SIG-M5 (cell line): Measurements from ENCODE around the gene OR6X1.
"Not testable (repeated sequence)": the region's sequence is repeated elsewhere in the genome, so short reads cannot be mapped to it uniquely, and the experiment has no call there.

Experiments used
- DNase-seq: peaks from one replicate; lab custom pipeline; 2025; lab: John Stamatoyannopoulos, UW

OR6X1 gene

GRCh38 chr11:123753110-123753509, 1.2 kb downstream of the OR6X1 start:
- no peak for DNase-seq

- no peak for DNase-seq
Measured at GRCh38 chr11:123751781-123752180, 2.5 kb downstream of the OR6X1 start.

GRCh38 chr11:123748349-123748748, 6.0 kb downstream of the OR6X1 start:
- not testable (repeated sequence) for DNase-seq

GRCh38 chr11:123745764-123746451, 8.4 kb downstream of the OR6X1 start:
- no peak for DNase-seq

GRCh38 chr11:123742724-123743120, 11.6 kb downstream of the OR6X1 start:
- no peak for DNase-seq

GRCh38 chr11:123742031-123742723, 12.1 kb downstream of the OR6X1 start:
- DNase-seq = no peak

GRCh38 chr11:123741159-123742030, 12.9 kb downstream of the OR6X1 start, which contains the start of gene ZNF202:
ZNF202 (minus strand) TSS chr11:123741660; CDS start chr11:123730888, 10,772 bp downstream.
- peak; percentile 50 for DNase-seq

GRCh38 chr11:123740787-123741158, 13.5 kb downstream of the OR6X1 start:
- DNase-seq = no peak

- DNase-seq = no peak
Measured at GRCh38 chr11:123738374-123738773, 15.9 kb downstream of the OR6X1 start.

GRCh38 chr11:123736769-123737168, 17.5 kb downstream of the OR6X1 start:
- no peak for DNase-seq

GRCh38 chr11:123729602-123730001, 24.7 kb downstream of the OR6X1 start:
- DNase-seq = no peak

- DNase-seq = no peak
Measured at GRCh38 chr11:123725995-123726655, 28.2 kb downstream of the OR6X1 start.

GRCh38 chr11:123719452-123719851, 34.9 kb downstream of the OR6X1 start:
- DNase-seq = no peak

GRCh38 chr11:123718469-123718868, 35.8 kb downstream of the OR6X1 start:
- DNase-seq = no peak

GRCh38 chr11:123718063-123718462, 36.3 kb downstream of the OR6X1 start:
- no peak for DNase-seq

GRCh38 chr11:123712627-123713026, 41.7 kb downstream of the OR6X1 start:
- not testable (repeated sequence) for DNase-seq

GRCh38 chr11:123707606-123708205, 46.6 kb downstream of the OR6X1 start:
- DNase-seq = no peak

- DNase-seq = no peak
Measured at GRCh38 chr11:123707206-123707605, 47.1 kb downstream of the OR6X1 start.

GRCh38 chr11:123704341-123704740, 50.0 kb downstream of the OR6X1 start:
- DNase-seq = no peak
